Thyroid gland (tissue), 4 donors: Measurements from ENCODE around the gene SNX10.

Experiments used
- CTCF ChIP-seq, 6 experiments: fragments of 200-600 bp in 3 of 6; fragments of 450-650 bp in 3 of 6; sonication (generic) in 3 of 6; IDR thresholded peaks; one replicate each; pipeline ENCODE4 v1.5.1; 2016 to 2019; ENCODE audit warnings: antibody characterized with exemption in 6 of 6, mild to moderate bottlenecking in 2 of 6, inconsistent platforms in 1 of 6, moderate library complexity in 1 of 6
- POLR2A ChIP-seq, 2 donors: fragments of 450-650 bp; IDR thresholded peaks; one replicate each; pipeline ENCODE4 v1.6.1; 2017; ENCODE audit warnings: antibody characterized with exemption in 2 of 2, mild to moderate bottlenecking in 2 of 2, moderate library complexity in 1 of 2

- no peak for TF ChIP-seq POLR2A (IDR thresholded peaks at IDR 0.05)
- no peak for TF ChIP-seq CTCF (IDR thresholded peaks at IDR 0.05)
Measured at GRCh38 chr7:26363465-26363864, 71.8 kb downstream of the SNX10 start.
